B cell (primary cell): ENCODE data around the gene ASPG. TPM values are rescaled to one million over a fixed set of nuclear protein-coding genes. Genes with fewer than 3 reads are reported as not detected.

Source experiments
- ATAC-seq: fragments of 200-7000 bp; cut with Tn5 transposase; one replicate; pipeline ENCODE4 v1.10.0; 2021; ENCODE audit warnings: low read depth, mild to moderate bottlenecking, moderate number of reproducible peaks, moderate library complexity
- CTCF ChIA-PET: fragments of 350-600 bp; sonication (Branson Sonifier 250); formaldehyde crosslinking; loops from one replicate; lab custom pipeline; 2021; ENCODE audit warnings: antibody characterized with exemption, inconsistent platforms; lab: Charles Lee
- POLR2A ChIA-PET: fragments of 350-600 bp; sonication (Branson Sonifier 250); formaldehyde crosslinking; loops from one replicate; lab custom pipeline; 2021; ENCODE audit warnings: antibody characterized with exemption; lab: Charles Lee
- DNase-seq: peaks from one replicate; pipeline ENCODE4 v3.0.0; 2013
- H2AFZ ChIP-seq: 2 replicates; pipeline ENCODE4 v1.6.1; 2012; ENCODE audit warnings: mild to moderate bottlenecking, low read depth, low read length; ENCODE audit not compliant: insufficient read depth, poor library complexity, severe bottlenecking
- H3K27ac ChIP-seq, 2 donors: 1 replicate in 1 of 2; 2 replicates in 1 of 2; pipeline ENCODE4 v1.5.1; 2012 to 2013; ENCODE audit warnings: low read length in 2 of 2, mild to moderate bottlenecking in 2 of 2, moderate library complexity in 1 of 2
- H3K27me3 ChIP-seq, 4 experiments: fragments of 200-600 bp in 1 of 4; sonication (generic) in 1 of 4; replicated peaks in 1 of 4; 1 replicate in 2 of 4; 2 replicates in 2 of 4; pipeline versions ENCODE4 v1.6.1 to v1.7.0; 2013 to 2016; ENCODE audit warnings: low read length in 3 of 4, mild to moderate bottlenecking in 2 of 4, mixed read lengths in 1 of 4, moderate library complexity in 1 of 4; ENCODE audit not compliant: insufficient read depth in 4 of 4, control insufficient read depth in 3 of 4; ENCODE audit errors: control extremely low read depth in 1 of 4
- H3K36me3 ChIP-seq, 2 experiments: replicated peaks in 1 of 2; 1 replicate in 1 of 2; 2 replicates in 1 of 2; pipeline versions ENCODE4 v1.6.1 to v1.7.1; 2013; ENCODE audit warnings: low read length in 1 of 2; ENCODE audit not compliant: insufficient read depth in 2 of 2, control insufficient read depth in 1 of 2; ENCODE audit errors: control extremely low read depth in 1 of 2, extremely low read depth in 1 of 2
- H3K4me1 ChIP-seq, 2 donors: fragments of 200-600 bp in 1 of 2; sonication (generic) in 1 of 2; 1 replicate in 1 of 2; 2 replicates in 1 of 2; pipeline versions ENCODE4 v1.5.1 to v1.6.1; 2013 to 2017; ENCODE audit warnings: low read length in 2 of 2; ENCODE audit not compliant: control insufficient read depth in 2 of 2, insufficient read depth in 2 of 2
- H3K4me2 ChIP-seq: replicated peaks from 2 replicates; pipeline ENCODE3; 2012; ENCODE audit warnings: mild to moderate bottlenecking, low read depth, low read length; ENCODE audit not compliant: poor library complexity, severe bottlenecking
- H3K4me3 ChIP-seq, 5 experiments: fragments of 200-600 bp in 1 of 5; sonication (generic) in 1 of 5; 1 replicate in 3 of 5; 2 replicates in 2 of 5; pipeline versions ENCODE4 v1.5.1 to v1.7.0; 2011 to 2016; ENCODE audit warnings: low read length in 4 of 5, mild to moderate bottlenecking in 4 of 5, low read depth in 2 of 5, control low read depth in 1 of 5, moderate library complexity in 1 of 5; ENCODE audit not compliant: insufficient read depth in 1 of 5; ENCODE audit errors: control extremely low read depth in 1 of 5, extremely low read depth in 1 of 5
- H3K79me2 ChIP-seq: fragments of 200-600 bp; sonication (generic); one replicate; pipeline ENCODE4 v1.6.0; 2016; ENCODE audit warnings: low read length; ENCODE audit not compliant: control insufficient read depth, insufficient read depth
- H3K9ac ChIP-seq: fragments of 200-600 bp; sonication (generic); 2 replicates; pipeline ENCODE4 v1.6.1; 2017; ENCODE audit warnings: mild to moderate bottlenecking, low read length, moderate library complexity
- H3K9me3 ChIP-seq, 3 donors: one replicate each; pipeline versions ENCODE4 v1.6.1 to v1.7.1; 2013; ENCODE audit warnings: low read length in 2 of 3; ENCODE audit not compliant: control insufficient read depth in 2 of 3, insufficient read depth in 1 of 3; ENCODE audit errors: control extremely low read depth in 1 of 3
- H4K20me1 ChIP-seq: 2 replicates; pipeline ENCODE4 v1.6.0; 2012; ENCODE audit warnings: mild to moderate bottlenecking, low read length; ENCODE audit not compliant: insufficient read depth, control insufficient read depth, poor library complexity, severe bottlenecking
- H3K27ac Mint-ChIP-seq: one replicate; pipeline ENCODE4 v1.8.0; 2021; ENCODE audit warnings: mixed read lengths
- H3K27me3 Mint-ChIP-seq: one replicate; pipeline ENCODE4 v1.8.0; 2021; ENCODE audit warnings: mixed read lengths
- H3K4me1 Mint-ChIP-seq: one replicate; pipeline ENCODE4 v1.8.0; 2021; ENCODE audit warnings: mixed read lengths
- H3K4me3 Mint-ChIP-seq: one replicate; pipeline ENCODE4 v1.8.0; 2021; ENCODE audit warnings: mixed read lengths
- H3K9me3 Mint-ChIP-seq: one replicate; pipeline ENCODE4 v1.8.0; 2022; ENCODE audit warnings: mixed read lengths; ENCODE audit not compliant: insufficient read depth
- CTCF ChIP-seq: fragments of 200-600 bp; IDR thresholded peaks from one replicate; pipeline ENCODE4 v1.8.0; 2022; ENCODE audit warnings: antibody characterized with exemption, mild to moderate bottlenecking
- EZH2 ChIP-seq: IDR thresholded peaks from 2 replicates; pipeline ENCODE4 v1.6.1; 2012; ENCODE audit warnings: borderline replicate concordance, low read depth, mild to moderate bottlenecking, moderate library complexity, low read length; ENCODE audit not compliant: insufficient read depth, poor library complexity, severe bottlenecking
- WGBS: methylation state at CpG from one replicate; pipeline ENCODE4 v1.1.5; 2013; ENCODE audit warnings: missing lambda C conversion rate; ENCODE audit not compliant: insufficient coverage; 5-methylcytosine and 5-hydroxymethylcytosine counted together
- intact Hi-C: fragments of 100-400 bp; cut with micrococcal nuclease; formaldehyde crosslinking; loops from one replicate; pipeline ENCODE4 v1.10.0; 2022
- polyA plus RNA-seq: library from polyadenylated mRNA; depleted of rRNA; stranded (reverse); fragments of >200 nt; gene quantifications from 2 replicates; pipeline ENCODE4 v1.2.3, GENCODE V29; 2012
- total RNA-seq, 2 donors: library from RNA; stranded (reverse); fragments of 120-200 nt in 1 of 2; gene quantifications; 1 replicate in 1 of 2; 2 replicates in 1 of 2; pipeline versions ENCODE4 v1.2.3 to v1.2.4, GENCODE V29; 2013 to 2022

ASPG gene
- total and polyA plus RNA-seq, 2 donors (not counting 1 experiment from before 2014, with no cell fraction given): not detected

- intact Hi-C loops: loop anchor here (1.0 kb wide), 1 partner anchor 15 kb away; no protein-coding TSS in a partner anchor
- Mint-ChIP-seq H3K27ac (no peak overlapping the region), H3K27me3 (peaks cover 3% of the 10 kb centered on the region), H3K4me3 (no peak overlapping the region), H3K9me3 (no peaks in the 10 kb centered on the region), H3K4me1 (peaks cover 7% of the 10 kb centered on the region)
- no peaks in the 10 kb centered on the region for H3K36me3 ChIP-seq
- no peak overlapping the region for H3K27ac ChIP-seq
- no peaks in the 10 kb centered on the region for H4K20me1 ChIP-seq
- no peak for TF ChIP-seq EZH2
- no peak for TF ChIP-seq CTCF
- CTCF ChIA-PET: interaction anchor here (0.5 to 1.2 kb wide), 3 partner anchors 16 to 554 kb away, joined by 3 to 4 read pairs (median 3); no protein-coding TSS in a partner anchor
- no peak overlapping the region for H3K9ac ChIP-seq
- H3K4me3 ChIP-seq: no peak overlapping the region
- peaks cover 0 to 6% of the 10 kb centered on the region in 2 donors for H3K4me1 ChIP-seq
- H3K4me2 ChIP-seq: no peak overlapping the region
- no peaks in the 10 kb centered on the region for H3K79me2 ChIP-seq
- no peaks in the 10 kb centered on the region for H3K9me3 ChIP-seq
- POLR2A ChIA-PET: no interaction called here
- no peak for ATAC-seq
- peaks cover 0 to 5% (median 0%) of the 10 kb centered on the region in 4 experiments for H3K27me3 ChIP-seq
- WGBS: 76% methylated on average over 16 of the region's 18 CpGs
- DNase-seq: no peak
- H2AFZ ChIP-seq: no peak overlapping the region
These were observed 8.0 kb downstream of the ASPG start for GRCh38 chr14:104093366-104094055.

- intact Hi-C loops: loop anchor here (1.0 kb wide), 1 partner anchor 16 kb away; no protein-coding TSS in a partner anchor
These were observed 8.7 kb downstream of the ASPG start for GRCh38 chr14:104094056-104094708.

More at GRCh38 chr14:104094056-104094708, 8.7 kb downstream of the ASPG start:
- ChIA-PET CTCF (interaction anchor here (0.5 to 1.0 kb wide), 2 partner anchors 546 to 554 kb away, joined by 3 read pairs; no protein-coding TSS in a partner anchor), POLR2A (no interaction called here)
- Mint-ChIP-seq H3K9me3 (no peaks in the 10 kb centered on the region), H3K4me1 (peaks cover 7% of the 10 kb centered on the region), H3K27me3 (peaks cover 3% of the 10 kb centered on the region), H3K4me3 (no peak overlapping the region), H3K27ac (no peak overlapping the region)
- Histone ChIP-seq H3K79me2 (no peaks in the 10 kb centered on the region), H3K4me3 (no peak overlapping the region), H3K4me2 (no peak overlapping the region), H3K4me1 (peaks cover 0 to 6% of the 10 kb centered on the region in 2 donors), H3K27me3 (peaks cover 0 to 5% (median 0%) of the 10 kb centered on the region in 4 experiments), H3K36me3 (no peaks in the 10 kb centered on the region), H4K20me1 (no peaks in the 10 kb centered on the region), H3K27ac (no peak overlapping the region), H3K9ac (no peak overlapping the region), H2AFZ (peak overlapping the region; percentile 33), H3K9me3 (no peaks in the 10 kb centered on the region)
- WGBS: 64% methylated on average over 18 of the region's 20 CpGs
- no peak for ATAC-seq
- TF ChIP-seq EZH2 (no peak), CTCF (no peak)
- no peak for DNase-seq
